Fibroblast of the aortic adventitia (primary cell): ENCODE results near the gene CALCB. TPM values are rescaled to one million over a fixed set of nuclear protein-coding genes. Genes with fewer than 3 reads are reported as not detected.

ENCODE experiments used
- DNase-seq: peaks from one replicate; pipeline ENCODE4 v3.0.0-alpha.2; 2010; ENCODE audit warnings: low read depth
- H3K4me3 ChIP-seq: 2 replicates; pipeline ENCODE4 v1.5.1; 2011; ENCODE audit warnings: low read depth, mild to moderate bottlenecking, control low read depth, low read length, moderate library complexity
- total RNA-seq: library from RNA; depleted of rRNA; stranded (reverse); fragments of >200 nt; gene quantifications from 2 replicates; pipeline ENCODE4 v1.2.3, GENCODE V29; 2012; ENCODE audit warnings: low replicate concordance
- TF ChIP-seq, protein P1 (sequence below): IDR thresholded peaks from 2 replicates; pipeline ENCODE4 v1.5.1; 2011; ENCODE audit warnings: mild to moderate bottlenecking, low read length, control low read depth, inconsistent platforms; ENCODE audit not compliant: insufficient read depth

The CALCB gene
- total RNA-seq, 1 donor, result not detected

DNA sequence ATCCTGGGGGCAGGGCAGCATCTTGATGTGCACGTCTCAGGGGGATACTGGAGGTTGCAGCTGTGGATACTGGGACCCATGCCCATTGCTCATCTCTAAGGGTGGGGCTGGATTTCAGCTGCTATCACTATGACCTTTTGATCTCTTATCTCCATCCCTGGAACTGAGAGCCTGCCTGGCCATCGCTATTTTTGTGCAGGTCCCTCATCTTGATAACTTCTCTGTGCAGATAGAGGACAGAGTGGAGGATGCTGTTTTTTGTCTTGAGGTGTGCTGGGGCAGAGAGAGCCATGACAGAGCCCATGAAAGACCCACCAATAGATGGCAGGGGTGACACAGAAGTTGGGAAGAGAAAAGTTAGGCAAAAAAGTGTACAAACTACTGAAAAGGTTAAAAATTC lies 36.2 kb downstream of the CALCB start:
- no peak overlapping the region for H3K4me3 ChIP-seq
- TF ChIP-seq, protein P1, sequence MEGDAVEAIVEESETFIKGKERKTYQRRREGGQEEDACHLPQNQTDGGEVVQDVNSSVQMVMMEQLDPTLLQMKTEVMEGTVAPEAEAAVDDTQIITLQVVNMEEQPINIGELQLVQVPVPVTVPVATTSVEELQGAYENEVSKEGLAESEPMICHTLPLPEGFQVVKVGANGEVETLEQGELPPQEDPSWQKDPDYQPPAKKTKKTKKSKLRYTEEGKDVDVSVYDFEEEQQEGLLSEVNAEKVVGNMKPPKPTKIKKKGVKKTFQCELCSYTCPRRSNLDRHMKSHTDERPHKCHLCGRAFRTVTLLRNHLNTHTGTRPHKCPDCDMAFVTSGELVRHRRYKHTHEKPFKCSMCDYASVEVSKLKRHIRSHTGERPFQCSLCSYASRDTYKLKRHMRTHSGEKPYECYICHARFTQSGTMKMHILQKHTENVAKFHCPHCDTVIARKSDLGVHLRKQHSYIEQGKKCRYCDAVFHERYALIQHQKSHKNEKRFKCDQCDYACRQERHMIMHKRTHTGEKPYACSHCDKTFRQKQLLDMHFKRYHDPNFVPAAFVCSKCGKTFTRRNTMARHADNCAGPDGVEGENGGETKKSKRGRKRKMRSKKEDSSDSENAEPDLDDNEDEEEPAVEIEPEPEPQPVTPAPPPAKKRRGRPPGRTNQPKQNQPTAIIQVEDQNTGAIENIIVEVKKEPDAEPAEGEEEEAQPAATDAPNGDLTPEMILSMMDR, result no peak
- no peak for DNase-seq

DNA sequence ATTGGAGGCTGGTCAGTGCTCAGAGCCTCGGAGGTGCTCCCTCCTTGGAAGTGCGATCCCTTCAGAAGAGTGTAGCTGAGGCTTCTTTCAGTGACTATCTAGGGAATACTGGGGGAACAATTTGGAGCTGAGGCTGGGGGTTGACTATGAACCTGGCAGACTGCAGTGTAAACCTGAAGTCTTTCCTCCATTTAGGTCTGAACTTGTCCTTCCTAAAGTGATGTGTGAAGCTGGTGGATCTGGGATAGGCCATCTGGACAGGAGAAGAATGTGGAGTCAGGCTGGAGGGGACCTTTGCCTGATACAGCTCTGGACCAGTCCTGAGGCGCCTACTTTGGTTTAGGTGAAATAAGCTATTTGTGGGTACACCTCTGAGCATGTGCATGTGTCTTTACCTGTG lies 37.8 kb downstream of the CALCB start:
- TF ChIP-seq, protein P1, result no peak
- no peak overlapping the region for H3K4me3 ChIP-seq
- no peak for DNase-seq

DNA sequence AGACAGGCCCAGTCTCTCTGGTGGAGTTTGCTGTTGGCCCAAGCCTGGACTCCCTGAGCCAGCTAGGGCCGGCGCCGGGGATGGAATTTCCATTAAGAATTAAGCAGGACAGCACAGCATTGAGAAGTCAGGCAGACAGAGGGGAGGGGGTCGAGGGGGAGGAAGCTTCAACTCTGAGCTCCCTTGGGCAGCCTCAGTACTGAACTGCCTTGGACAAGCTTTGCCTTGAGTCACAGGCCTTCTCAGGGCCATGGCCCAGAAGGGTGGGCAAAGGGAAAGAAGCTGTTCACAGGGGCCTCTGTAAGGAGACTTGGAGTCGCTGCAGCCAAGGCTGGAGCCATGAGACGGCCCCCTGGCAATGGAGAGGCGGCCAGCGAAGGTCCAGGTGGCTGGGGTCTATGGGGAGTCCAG lies 38.7 kb downstream of the CALCB start:
- no peak overlapping the region for H3K4me3 ChIP-seq
- DNase-seq, result no peak
- TF ChIP-seq, protein P1, result no peak

DNA sequence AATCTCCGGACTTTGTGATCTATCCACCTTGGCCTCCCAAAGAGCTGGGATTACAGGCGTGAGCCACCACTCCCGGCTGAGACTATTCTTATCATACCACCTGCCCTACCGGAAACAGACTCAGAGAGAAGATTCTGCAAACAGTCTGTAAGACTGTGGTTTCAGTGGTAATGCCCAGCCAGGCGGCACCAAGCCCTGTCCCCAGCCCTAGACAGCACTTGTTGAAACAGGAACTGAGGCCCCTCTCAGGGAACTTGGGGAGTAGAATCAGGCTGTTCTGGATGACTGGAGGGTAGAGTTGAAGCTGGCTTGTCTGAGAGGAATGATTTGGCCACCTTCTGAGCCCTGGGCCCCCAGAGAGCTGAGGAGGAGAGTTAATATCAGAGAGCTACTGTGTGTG lies 40.0 kb downstream of the CALCB start:
- H3K4me3 ChIP-seq, result no peak overlapping the region
- TF ChIP-seq, protein P1, result no peak
- no peak for DNase-seq

DNA sequence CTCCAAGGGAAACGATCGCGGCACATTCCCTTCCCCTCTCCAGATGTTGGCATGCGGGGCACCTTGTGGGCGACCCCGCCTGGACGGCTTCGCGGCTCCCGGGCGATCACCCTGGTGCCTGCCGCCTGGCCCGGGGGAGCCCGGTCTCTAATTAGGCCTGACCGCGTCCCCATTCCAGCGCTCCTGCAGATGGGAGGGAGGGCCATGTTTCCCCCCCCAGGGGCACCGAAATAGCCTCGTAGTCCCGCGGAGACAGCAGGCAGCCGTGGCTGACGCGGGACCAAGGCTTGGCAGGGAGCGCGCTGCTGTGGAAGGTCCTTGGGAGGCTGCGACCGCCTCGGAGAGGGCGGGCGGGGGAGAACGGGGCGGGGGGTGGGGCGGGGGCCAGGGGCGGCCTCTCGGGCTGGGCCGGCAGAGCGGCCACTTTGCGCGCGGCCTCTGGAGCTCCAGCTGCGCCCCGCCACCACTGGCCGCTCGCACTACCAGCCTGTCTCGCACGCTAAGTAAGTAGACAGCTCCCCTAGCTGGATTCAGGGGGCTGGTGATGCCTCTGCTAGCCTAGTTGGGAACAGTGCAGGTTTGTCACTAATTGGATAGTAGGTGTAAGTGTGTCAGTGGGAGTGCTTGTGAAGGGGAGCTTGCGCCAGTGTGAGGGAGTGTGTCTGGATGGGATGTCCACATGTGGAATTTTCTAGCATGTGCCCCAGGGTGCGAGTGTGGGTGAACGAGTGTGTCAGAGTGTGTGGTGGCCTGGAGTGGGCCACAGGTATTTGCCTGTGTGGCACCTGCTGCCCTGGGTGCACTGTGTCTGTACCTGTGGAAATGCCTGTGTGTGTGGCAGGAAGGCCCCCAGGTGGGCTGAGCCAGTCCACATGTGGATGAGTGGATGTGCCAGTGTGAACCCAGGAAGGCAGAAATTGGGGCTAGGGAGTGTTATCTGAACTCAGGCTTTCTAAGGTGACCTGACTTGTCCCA lies 41.4 kb downstream of the CALCB start, which contains the start of gene INSC:
Gene INSC, plus strand, starts transcription at position 423 of the 975 bp plus-strand sequence. CDS start 34,252 bp downstream, outside the sequence.
- H3K4me3 ChIP-seq, result peak within 1 kb of the TSS; percentile 53
- DNase-seq, result no peak
- TF ChIP-seq, protein P1, result no peak

DNA sequence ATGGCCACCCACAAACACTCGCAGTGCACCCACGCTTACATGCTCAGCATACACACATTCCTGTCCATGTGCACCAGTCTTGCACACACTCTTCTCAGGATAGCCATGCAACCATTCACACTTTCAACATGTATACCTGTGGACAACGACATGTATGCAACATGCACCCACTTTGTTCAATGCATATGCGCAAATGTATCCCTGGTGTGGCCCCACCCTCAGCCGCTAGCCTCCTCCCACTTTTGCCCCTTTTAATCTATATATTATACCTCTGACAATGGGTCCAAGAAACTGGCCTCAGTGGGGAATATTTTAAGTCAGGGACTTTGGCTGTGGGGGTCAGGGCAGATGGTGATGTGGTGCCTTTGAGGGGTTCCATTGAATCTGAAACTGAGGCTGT lies 42.3 kb downstream of the CALCB start:
- TF ChIP-seq, protein P1, result no peak
- no peak overlapping the region for H3K4me3 ChIP-seq
- no peak for DNase-seq
